Activated CD4-positive, alpha-beta T cell treated with anti-CD3 and anti-CD28 coated beads for 4 hours (primary cell): ENCODE results near the gene IL25.

ENCODE experiments used
- DNase-seq, 2 donors: peaks; one replicate each; pipeline ENCODE4 v3.0.0-alpha.2; 2020

Gene IL25

GRCh38 chr14:23354990-23355389, 17.6 kb upstream of the IL25 start:
- no peak for DNase-seq

DNA sequence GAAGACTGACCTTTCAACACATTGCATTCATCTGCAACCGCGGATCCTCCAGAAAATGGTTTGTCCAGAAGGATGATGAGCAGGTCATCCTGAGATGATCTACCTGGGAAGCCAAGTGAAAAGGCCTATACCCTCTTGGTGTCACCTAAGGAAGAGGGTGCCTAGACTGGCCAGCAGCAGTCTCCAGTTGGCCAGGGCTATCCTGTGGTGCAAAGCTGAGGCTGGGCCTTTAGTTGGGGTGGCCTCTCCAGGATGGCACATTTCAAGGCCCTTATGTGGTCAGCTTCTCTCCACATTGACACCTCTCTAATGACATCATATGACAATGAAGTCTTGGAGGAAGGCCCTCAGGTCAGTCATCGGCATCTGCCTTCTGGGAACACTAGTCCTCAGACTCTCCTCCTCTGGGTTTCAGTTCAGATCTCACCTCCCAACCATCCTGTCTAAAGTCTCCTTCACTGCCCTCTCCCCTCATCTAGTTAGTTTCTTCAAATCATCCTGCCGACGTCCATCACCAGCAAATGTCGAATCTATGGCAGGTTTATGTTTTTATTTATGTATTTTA, 16.7 kb upstream of the IL25 start:
- no peak for DNase-seq

DNA sequence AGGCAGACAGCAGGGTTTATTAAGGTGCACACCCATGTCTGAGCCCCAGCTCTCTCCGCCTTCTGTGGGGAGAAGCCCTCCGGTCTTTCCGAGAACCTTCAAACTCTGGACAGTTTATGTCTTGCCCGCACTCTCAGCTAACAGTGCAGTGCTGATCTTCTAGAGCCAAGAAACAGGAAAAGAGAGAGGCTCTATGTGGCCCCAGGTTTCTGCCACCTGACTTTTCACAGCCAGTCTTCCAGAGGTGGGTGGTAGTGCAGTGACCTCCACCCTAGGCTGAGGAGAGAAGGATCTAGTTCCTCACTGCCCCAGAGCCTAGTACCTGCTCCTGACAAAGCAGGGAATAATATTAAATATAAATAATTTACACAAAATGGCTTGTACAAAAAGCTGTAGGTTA, 15.9 kb upstream of the IL25 start:
- DNase-seq = no peak

GRCh38 chr14:23357261-23357660, 15.3 kb upstream of the IL25 start:
- DNase-seq = no peak

DNA sequence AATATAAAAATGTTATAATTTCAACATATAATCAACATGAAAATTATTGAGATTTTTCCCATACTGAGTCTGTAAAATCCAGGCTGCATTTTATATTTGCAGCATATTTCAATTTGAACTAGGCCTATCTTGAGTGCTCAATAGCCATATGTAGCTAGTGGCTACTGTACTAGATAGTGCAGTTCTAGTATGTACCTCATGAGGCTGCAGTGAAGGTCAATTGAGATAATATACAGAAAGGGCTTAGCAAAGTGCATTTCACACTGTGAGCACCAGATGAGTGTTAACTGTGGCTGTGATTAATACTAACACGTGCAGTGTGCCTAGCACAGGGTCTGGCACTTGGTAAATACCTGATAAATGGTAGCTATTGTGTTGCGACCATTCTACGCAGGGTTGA, 14.6 kb upstream of the IL25 start:
- no peak for DNase-seq

DNA sequence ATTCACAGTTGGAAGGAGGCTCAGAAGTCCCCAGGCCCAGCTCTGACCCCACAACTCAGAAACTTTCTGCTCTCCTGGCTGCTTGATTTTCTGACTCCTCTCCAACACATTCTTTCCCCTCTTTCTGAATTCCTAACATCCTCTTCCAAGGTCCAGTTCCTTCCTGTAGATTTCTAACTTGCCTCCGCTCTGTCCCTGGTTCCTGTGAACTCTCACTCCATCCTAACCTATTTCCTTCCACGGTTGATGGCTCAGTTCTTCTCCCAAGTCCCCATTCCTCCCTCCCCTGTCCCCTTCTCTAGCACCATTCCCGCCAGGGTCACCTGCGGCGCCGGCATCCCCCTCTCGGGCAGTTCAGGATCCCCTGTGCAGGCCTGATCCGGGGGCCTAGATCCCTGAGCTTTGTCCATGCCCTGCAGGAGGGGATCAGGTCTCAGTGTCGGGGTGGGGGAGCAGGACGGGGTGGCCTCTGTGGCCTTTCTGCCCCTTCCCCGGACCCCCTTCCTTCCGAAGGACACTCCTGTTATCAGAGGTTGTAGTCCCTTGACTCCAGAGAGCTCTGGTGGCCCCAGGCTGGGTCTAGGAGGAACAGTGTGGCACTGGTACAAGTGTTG, 13.9 kb upstream of the IL25 start:
- no peak for DNase-seq

- DNase-seq = no peak
These were observed 13.4 kb upstream of the IL25 start for GRCh38 chr14:23359167-23359626.

GRCh38 chr14:23359722-23360447, 12.7 kb upstream of the IL25 start:
- no peak for DNase-seq

GRCh38 chr14:23360496-23360895, 12.1 kb upstream of the IL25 start:
- no peak for DNase-seq

DNA sequence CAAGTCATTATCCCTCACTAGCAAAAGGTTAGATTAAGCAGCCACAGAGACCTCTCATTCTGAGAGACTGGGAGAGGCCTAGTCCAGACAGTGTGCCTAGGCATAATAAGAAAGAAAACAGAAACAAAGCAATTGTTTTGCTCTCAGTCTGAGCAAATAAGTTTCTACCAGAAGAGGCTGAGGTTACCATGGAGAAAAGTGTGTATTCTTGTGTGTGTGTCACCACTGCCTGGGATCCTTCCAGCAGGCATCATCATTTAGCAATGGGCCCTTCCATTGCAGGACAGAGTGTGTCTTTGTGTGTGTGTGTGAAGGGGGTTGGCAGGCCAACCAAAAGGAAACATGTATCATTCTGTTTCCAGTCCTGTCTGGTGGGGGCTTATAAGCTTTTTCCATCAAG, 11.3 kb upstream of the IL25 start:
- DNase-seq = no peak

- DNase-seq = no peak
These were observed 10.8 kb upstream of the IL25 start for GRCh38 chr14:23361763-23362162.

DNA sequence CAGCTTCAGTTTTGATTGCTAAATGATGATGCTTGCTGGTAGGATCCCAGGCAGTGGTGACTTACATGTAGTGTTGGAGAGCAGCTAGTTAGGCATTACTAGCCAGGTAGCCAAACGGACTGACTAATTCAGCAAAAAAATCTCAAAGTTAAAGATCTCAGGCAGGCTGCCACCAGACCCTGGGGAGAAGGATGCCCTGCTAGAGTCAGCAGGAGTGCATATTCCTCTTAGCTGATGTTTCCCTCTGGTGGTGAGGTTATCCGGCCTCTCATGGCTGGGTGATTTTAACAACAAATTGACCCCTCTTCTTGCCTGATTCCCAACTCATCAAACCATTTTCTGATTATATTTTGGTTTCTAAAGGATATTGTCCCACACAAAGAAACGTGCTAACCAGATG, 10.4 kb upstream of the IL25 start:
- DNase-seq = no peak

DNA sequence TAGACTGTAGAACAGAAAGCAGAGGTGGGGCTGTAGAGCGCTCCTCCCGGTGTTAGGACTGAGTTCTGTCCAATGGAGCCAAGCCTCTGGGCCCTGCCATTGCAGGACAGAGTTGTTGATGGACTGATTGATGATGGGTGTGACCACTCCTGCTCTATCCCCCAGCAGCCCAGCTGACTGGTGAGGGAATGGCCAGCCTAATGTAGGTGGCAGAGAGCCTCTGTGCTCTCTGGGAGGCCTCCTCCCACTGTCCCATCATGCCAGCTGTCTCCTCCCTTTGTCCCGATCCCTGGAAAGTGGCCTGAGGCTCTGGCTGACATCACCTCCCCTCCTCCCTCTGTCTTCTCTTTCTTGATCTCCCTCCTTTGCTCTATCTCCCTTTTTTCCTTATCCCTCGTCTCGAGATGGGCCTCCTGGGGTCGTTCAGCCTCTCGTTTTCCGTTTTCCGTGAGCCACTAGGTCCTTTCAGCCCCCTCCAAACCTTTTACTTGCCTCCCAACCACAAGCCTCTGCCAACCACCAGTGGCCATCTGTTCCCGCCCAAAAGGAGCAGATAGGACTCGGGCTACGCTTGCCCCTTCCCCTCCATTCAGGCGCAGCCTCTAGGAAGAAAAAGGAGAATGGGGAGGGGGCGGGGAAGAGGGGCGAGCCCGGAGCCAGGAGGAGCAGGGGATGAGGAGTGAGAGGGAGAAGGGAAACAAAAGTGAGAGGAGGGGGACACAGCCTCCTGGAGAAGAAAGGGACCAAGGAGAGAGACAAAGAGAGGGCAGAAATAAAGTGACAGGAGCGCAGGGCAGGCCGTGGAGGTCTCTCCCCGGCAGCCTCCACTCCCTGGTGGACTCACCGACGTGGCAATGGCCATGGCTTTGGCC, 8.2 kb upstream of the IL25 start:
- no peak for DNase-seq

DNA sequence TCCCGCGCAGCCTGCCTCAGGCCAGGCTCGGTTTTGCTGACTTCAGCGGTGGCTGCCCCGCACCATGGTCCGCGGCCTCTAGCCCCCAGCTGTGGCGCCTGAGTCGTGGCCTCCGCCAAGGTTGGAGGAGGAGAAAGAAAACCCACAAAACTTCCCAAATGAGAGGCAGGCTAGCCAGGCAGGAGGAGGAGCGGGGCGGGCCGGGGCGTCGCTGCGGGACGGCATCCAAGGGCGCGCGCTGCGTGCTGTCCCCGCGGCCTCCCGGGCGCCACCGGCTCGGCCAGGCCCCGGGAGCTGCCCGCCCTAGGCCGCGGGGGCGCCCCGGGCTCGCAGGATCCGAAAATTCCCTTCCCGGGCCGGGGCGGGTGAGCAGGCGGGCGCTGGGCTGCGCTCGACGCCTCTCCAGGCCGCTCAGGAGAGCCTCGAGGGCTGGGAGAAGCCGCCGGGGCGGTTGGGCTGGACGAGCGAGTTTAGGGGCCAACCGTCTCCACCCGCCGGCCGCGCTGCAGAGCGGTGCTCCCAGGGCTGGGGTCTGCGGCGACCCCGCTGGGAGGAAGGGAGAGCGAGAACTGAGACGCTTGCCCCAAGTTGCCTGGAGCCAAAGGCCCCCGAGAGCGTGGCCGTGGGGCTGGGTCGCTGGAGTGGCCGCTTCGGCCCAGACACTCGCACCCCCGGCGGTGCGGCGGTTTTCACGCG, 7.4 kb upstream of the IL25 start, which contains the start of gene EFS:
TSS of gene EFS (minus strand) at position 137 of the 696 bp plus-strand sequence. CDS start 147 bp downstream, outside the sequence.
- no peak for DNase-seq

DNA sequence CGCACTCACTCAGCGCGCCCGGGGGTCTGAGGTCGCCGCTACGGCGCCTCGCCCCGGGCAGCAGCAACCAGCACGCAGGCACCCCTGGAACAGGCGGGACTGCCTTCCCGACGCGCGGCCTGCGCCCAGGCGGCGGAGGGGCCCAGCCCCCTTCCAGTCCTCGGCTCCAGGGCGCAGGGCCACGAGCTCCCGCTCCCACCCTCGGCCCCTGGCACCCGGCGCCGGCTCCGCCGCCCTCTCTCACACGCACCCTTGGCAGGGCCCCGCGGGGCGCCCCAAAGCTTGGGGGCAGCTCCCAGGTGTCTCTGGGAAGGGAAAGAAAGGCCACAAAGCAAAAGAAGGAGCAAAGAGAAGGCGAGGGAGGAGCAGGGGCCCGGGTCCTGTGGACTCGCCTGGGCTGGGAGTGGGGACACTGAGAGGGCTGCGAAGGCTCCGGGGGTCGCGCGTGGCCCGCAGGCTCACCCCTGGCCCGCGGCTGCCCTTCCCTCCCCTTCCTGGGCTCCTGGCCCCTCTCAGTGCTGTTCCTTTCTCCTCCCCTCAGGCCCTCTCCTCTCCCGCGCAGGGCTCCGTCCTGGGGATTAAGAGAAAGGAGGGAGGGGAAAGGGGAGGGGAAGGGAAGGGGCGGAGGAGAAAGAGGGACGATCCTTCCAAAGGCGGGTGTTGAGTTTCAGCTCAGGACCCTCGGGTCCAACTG, 6.7 kb upstream of the IL25 start:
- DNase-seq = no peak

DNA sequence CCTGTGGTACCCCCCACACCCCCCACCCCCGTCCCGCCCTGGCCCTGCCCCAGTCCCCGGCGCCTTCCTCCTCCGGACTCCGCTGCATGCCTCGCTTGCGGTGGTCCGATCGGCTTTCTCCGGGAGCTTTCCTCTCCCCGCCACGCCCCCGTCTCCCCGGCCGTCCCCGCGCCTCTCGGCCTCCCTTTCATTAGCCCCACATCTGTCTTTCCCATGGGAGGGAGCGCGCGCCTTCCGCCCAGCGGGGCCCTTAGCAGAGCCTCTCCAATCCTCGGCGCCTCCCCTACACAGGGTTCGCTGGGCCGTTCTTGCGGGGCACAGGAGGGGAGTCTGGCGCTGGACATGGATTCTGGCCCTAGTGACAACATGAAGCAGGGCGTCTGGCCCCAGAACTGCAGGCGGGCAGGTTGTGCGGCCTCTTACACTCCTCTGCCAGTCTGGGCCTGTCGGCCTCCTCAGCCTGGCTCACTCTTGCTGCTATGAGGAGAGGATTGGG, 6.1 kb upstream of the IL25 start:
- no peak for DNase-seq

DNA sequence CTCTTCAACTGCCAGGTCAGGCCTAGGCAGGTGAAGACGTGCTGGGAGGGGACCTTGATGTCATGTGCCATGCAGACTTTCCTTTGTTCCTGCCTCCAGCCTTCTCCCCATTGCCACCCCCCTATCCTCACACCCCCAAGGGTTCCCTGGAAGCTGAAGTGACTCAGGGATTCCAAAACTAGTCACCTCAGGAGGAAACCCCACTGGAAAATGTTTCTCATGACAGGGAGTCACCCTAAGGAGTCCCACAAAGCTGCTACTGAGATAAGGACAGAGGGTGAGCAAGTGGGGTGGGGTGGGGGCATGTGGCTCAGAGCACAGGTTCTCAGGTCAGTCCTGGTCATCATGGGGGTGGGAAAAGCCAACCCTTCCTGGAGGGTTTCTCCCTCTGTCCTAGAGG, 2.4 kb upstream of the IL25 start:
- DNase-seq = no peak

DNA sequence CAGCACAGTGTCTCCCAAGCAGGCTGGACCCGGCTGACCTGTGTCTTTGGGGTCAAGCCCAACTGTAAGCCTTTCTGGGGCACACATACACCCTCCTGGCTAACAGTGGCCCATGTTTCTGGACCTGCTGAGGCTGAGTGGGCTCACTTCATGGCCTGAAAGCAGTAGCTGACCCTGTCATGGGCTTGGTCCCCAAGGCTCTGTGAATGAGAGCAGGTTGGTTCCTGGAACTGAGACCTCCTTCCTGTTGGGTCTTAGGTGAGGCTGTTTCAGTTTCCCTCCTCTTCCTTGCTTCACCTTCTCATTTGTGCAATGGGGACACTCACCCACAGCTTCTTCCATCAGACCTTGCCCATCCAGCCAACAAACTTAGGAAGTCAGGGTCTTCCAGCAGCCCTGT, 744 bp upstream of the IL25 start:
- DNase-seq = no peak

DNA sequence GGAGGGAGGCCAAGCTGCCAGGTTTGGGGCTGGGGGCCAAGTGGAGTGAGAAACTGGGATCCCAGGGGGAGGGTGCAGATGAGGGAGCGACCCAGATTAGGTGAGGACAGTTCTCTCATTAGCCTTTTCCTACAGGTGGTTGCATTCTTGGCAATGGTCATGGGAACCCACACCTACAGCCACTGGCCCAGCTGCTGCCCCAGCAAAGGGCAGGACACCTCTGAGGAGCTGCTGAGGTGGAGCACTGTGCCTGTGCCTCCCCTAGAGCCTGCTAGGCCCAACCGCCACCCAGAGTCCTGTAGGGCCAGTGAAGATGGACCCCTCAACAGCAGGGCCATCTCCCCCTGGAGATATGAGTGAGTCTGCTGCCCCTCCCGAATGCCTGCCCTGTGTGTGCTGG, 432 bp downstream of the IL25 start:
- DNase-seq = no peak

DNA sequence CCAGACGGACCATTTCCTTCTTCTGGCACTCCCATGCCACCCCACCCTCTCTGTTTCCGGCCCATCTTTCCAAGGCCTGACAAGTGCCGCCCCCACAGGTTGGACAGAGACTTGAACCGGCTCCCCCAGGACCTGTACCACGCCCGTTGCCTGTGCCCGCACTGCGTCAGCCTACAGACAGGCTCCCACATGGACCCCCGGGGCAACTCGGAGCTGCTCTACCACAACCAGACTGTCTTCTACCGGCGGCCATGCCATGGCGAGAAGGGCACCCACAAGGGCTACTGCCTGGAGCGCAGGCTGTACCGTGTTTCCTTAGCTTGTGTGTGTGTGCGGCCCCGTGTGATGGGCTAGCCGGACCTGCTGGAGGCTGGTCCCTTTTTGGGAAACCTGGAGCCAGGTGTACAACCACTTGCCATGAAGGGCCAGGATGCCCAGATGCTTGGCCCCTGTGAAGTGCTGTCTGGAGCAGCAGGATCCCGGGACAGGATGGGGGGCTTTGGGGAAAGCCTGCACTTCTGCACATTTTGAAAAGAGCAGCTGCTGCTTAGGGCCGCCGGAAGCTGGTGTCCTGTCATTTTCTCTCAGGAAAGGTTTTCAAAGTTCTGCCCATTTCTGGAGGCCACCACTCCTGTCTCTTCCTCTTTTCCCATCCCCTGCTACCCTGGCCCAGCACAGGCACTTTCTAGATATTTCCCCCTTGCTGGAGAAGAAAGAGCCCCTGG, 3.1 kb downstream of the IL25 start:
- DNase-seq = no peak
